Stimulated activated CD4-positive, alpha-beta T cell treated with anti-CD3 and anti-CD28 coated beads, Interleukin-1b, Interleukin-23, amount 100 ng/mL, for 48 hours (primary cell): ENCODE data around the gene UNC93B1.

ENCODE experiments used
- DNase-seq: peaks from one replicate; pipeline ENCODE4 v3.0.0-alpha.2; 2020

The UNC93B1 gene

DNA sequence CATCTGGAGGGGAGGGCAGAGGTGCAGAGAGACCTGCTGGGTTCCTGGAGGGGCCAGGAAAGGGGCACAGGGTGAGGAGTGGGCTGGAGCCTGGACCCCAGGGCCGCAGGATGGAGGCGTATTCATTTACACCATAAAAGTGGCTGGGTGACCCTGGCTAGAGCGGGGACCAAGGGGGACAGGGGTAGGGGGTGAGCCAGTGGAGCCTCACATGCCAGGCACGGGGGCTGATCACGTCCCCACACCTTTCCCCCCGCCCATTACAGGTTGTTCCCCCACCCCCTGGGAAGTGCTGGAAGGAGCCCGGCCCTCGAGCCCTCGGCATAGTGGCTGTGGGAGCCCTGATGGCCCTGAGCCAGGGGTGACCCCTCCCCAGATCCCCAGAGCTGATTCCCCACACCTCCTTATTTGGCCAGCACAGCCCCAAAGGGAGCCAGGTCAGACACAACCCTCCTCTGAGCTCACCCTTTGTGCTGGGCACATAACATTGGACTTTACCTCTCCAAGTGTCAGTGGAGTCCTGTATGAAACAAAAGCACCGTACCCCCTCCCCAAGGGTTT, 35.7 kb upstream of the UNC93B1 start:
- DNase-seq = no peak

DNA sequence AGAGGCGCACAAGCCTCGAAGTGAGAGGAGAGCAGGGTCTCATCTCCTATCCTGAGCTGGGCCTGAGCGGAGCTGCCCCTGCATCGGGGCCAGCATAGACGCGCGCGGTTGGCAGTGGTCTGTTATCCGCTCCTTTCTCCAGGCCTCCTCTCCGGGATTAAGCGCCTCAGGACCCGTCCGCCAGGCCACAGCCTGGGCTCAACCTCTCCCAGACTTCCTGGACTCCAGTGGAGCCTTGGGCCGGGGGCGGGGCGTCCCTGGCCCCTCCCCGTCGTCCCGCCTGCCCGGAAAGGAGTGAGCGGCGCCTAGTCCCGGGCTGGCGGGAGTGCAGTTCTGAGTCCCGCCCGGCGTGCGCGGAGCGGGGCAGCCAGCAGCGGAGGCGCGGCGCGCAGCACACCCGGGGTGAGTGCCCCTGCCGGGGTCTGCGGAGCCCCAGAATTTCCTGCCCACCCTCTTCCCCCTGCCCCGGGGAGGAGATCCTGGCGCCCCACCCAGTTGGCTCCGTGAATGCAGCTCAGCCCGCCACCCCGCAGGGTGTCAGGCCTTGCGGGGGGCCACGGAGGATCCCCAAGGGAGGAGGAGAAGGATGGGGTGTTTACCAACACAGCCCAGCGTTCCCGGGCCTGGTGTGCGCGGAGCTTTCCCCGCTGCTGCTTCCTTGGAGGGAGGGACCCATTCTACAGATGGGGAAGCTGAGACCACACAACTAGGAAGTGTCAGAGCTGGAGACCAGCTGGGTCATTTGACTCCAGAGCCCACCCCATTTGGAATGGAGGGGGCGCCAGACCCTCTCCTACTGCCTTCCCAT, 35.0 kb upstream of the UNC93B1 start, which contains the start of gene TCIRG1:
TCIRG1 (plus strand) TSS at position 308 of the 808 bp plus-strand sequence. CDS start 2,247 bp downstream, outside the sequence.
- peak; percentile 60 for DNase-seq

DNA sequence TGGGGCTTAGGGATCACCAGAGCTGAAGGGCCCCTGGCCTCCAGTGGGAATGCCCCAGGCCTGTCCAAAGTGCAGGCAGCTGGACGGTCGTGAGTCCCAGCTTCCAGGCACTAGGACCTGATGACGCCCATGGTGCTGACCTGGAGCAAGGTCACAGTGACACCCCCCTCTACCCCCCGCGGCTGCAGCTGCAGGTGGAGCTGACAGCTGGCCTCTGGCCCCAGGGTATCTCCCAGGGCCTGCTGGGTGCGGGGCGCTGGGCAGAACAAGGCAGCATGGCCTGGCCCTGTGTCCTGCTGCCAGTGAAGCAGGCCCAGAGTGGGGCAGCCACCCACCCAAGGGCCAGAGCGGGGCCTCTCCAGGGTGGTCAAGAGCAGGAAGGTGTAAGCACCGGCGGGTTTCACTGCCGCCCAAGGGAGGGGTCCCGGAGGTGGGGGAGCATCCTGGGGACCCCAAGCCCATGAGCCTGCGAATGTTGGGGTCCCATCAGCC, 34.4 kb upstream of the UNC93B1 start:
- DNase-seq = no peak

DNA sequence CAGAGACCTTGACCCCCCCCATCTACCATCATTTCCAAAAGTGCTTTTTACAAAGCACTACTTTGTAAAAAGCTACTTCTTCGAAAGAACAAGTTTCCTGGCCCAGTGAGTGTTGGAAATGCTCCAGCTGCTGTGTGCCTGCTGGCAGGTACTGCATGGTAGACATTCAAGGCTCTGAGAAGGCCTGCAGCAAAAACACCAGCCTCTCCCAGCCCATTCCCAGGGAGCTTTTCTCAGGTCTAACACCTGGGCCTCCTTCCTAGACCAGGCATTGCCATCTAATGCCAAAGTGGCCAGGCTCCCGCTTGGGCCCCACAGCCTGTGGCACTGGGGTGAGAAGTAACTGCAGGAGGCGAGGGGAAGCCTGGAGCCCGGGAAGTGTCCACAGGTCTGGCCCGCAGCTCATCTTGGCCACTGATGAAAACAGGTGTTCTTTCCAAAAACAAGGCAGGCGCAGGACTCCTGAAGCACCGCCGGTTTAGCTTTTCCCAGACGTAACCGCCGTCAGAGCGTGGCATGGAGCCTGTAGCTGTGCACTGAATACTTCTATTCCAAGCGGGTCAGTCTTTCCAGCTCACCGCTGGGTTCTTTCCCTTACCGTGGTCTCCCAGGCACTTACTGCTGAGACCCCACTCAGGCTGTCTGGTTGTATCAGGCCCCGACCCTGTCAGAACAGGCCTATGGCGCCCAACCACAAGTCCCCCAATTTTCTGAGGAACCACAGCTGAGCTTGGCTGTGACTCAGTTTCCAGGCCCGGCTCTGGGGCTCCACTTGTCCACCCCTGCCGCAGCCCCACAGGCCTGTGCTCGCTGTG, 33.7 kb upstream of the UNC93B1 start:
- DNase-seq = no peak

DNA sequence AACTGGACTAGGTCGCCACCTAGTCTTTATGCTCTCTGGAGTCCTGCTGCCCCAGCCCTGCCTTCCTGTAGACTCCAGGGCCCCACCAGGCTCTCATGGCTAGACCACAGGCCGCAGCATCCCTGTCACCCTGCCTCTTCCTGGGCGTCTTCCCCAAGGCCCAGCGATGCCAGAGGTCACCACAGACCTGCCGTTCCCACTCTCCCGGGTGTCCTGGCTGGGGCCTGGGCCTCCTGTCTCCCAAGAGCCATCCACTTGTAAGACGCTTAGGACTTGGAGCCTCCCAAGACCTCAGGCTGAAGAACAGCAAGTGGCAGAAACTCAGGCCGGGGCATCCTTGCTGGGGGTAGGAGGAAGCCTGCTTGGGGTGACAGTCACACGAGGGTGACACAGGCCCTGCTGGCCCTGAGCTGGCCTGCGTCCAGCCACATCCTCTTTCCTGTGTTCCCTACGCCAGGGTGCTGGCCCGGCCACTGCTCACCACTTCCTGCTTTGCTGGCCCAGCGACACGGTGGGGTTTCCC, 32.9 kb upstream of the UNC93B1 start:
- no peak for DNase-seq

DNA sequence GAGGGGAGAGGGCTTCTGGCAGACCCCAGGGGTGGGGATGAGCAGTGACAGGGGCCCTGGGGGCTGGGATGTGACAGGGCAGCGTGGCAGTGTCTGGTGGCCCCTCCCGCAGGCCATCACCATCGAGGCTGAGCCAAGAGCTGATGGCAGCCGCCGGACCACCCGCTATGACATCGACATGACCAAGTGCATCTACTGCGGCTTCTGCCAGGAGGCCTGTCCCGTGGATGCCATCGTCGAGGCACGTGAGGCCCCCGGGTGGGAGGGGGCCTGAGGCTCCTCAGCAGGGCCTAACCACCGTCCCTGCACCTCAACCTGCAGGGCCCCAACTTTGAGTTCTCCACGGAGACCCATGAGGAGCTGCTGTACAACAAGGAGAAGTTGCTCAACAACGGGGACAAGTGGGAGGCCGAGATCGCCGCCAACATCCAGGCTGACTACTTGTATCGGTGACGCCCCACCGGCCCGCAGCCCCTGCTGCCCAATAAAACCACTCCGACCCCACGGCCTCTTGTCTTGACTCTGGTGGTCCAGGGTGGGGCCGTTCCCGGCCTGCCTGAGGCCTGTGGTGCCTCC, 32.3 kb upstream of the UNC93B1 start:
- DNase-seq = no peak

DNA sequence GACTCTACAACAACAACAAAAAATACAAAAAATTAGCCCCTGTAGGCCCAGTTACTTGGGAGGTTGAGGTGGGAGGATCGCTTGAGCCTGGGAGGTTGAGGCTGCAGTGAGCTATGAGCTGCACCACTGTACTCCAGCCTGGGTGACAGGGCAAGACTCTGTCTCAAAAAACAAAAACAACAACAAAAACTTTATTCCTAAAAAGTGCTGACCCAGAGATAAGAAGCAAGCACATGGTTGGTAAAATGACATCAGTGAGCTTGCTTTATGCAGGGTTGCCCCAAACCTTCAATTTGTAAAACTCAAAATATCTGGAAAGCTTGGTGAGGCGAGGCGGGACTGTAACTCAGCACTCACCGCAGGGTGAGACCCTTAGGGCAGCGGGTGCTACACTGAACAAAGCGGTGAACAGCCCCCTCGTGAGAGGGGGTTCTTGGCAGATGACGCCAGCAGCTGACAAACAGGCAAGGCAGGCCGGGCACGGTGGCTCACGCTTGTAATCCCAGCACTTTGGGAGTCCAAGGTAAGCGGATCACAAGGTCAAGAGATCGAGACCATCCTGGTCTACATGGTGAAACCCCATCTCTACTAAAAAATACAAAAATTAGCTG, 31.5 kb upstream of the UNC93B1 start:
- DNase-seq = no peak

DNA sequence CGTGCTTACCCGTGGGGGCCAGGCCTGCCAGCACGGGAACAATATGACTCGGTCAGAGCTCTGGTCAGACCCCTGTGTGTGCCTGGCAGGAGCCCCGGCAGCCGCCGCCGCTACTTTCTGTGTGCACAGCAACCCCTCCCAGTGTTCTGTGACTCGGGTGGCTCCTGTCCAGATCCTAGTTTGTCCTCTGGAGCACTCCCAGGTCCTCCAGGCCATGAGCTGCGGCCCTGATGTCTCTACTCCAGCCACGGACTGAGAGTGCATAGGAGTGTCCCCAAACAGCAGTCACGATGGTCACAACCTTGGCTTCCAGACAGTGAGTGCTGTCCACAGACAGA, 29.8 kb upstream of the UNC93B1 start:
- no peak for DNase-seq

DNA sequence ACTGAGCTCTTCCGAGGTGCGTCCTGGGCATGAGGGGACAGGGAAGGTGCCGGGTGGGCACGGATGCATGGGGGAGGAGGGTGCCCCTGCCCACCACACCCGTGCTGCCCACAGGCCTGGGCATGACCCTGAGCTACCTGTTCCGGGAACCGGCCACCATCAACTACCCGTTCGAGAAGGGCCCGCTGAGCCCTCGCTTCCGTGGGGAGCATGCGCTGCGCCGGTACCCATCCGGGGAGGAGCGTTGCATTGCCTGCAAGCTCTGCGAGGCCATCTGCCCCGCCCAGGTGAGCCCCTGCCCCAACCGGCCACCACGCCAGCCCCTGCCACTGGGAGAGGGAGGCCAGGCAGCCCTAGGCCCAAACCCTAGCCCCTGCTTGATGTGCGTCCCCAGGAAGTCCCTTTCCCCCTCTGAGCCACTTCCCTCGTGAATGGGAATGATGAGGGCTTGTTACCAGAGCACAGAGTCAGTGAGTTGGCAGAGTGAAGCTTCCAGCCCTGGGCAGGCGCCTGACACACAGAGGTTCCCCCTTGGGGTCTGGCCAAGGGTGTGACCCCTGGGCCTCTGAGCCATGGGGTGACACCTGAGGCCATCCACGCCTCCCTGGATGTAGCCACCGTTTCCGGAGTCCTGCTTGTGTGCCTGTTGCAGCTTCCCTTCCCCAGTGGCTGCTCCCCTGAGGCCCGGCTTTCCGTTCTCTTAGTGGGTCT, 29.3 kb upstream of the UNC93B1 start:
- DNase-seq = no peak

DNA sequence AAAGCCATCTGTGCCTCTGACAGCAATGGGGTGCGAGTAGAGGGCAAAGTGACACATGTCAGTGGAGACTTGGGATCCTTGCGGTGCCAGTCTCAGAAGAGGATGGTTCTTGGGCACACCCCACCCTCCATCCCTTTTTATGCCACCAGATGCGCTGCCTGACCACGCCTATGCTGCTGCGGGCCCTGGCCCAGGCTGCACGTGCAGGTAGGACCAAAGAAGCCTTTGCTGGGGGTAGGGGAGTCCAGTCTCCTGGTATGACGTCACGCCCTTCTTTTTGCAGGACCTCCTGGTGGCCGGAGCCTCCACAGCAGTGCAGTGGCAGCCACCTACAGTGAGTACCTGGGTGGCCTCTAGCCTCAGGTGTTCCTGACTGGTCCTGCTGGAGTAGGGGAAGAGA, 28.1 kb upstream of the UNC93B1 start:
- no peak for DNase-seq

DNA sequence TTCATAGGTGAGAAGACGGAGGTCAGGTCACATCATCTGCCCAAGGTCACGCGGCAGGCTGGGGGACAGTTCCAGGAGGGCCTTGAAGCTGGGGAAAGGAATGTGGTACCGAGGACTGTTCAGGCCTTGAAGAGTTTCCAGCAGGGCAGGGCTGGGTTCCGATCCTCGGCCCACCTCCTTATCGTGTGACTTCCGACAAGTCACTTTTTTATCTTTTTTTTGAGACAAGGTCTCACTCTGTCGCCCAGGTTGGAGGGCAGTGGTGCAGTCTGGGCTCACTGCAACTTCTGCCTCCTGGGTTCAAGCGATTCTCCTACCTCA, 27.2 kb upstream of the UNC93B1 start:
- no peak for DNase-seq

DNA sequence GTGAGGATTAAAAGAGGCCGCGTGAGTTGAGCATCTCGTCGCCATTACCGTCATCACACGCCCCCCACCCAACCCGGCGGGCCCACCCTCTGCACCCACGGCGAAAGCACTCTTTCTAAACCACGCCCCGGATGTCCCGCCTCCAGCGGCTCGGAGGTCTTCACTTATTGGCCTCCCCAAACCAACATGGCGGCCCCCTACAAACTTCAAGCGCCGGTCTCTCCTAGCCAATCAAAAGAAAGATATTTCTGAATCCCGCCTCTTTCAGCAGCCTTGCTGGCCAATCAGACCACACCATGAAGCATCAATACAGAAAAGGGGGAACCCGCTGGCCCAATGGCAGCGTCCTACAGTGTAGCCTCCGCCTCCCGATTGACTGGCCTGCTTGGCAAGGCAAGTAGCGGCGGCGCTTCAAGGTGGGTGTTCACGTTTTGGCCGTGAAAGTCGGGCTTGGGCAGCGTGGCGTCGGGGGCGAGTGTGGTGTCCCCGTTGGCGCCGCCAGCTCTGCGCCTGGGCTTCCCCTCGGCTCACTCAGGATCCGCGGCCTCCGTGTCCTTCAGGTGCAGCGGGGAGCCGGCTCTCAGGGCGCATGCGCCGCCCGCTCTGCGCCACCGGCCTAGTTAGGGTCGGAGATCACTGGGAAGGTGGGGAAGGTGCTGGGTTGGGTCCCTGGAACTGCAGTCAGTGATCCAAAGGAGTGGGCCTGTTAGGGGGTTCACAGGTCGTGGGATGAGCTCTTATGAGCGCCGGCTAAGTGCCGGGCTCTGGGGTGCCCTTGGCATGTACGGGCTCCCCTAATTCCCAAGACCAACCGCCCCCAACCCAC, 26.6 kb upstream of the UNC93B1 start, which contains the start of gene NDUFS8:
NDUFS8 (plus strand) TSS at position 364 of the 826 bp plus-strand sequence. CDS start 1,471 bp downstream, outside the sequence.
- peak; percentile 95 for DNase-seq

DNA sequence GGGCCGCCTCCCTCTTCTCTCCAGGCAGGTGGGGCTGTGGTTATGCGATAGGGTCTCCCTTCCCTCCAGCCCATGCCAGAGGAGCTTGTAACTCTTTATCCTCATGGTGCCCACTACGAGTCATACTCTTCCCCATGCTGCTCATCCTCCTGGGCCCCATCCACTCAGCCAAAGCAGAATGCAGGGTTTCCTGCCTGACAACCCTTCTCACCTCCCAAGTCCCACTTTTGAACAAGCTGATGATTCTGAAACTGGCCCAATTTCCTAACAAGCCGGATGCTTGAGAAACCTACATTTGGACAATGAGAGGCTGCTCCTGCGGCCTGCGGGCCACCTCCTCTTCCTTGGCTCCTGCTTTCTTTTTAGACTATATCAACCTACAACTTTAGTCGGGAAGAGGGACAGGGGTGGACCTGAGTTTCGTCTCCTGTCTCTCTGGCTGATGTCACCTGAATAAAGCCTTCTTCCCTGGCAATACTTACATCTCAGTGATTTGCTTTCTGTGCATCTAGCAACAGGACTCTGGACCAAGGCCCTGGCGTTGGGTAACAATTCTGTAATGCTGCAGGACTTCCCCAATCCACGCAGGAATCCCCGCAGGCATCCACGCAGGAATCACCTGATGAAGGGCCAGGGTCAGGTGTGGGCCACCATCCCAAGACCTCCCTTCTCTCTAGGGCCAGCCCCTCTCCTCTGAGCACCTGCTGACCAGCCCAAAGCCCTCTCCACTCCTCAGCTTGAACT, 25.1 kb upstream of the UNC93B1 start:
- no peak for DNase-seq

DNA sequence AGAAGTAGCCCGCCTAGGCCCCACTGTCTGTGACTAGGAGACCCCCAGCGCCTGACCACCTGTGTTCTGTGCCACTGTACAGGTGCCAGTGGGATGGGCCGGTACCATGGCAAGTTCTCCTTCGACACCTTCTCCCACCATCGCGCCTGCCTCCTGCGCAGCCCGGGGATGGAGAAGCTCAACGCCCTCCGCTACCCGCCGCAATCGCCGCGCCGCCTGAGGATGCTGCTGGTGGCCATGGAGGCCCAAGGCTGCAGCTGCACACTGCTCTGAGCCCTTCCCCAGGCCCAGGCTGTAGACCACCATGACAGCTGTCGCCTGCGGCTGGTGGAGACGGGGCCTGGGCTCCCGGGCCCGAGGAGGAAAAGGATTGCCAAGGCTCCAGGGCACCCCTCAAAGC, 23.8 kb upstream of the UNC93B1 start:
- no peak for DNase-seq

DNA sequence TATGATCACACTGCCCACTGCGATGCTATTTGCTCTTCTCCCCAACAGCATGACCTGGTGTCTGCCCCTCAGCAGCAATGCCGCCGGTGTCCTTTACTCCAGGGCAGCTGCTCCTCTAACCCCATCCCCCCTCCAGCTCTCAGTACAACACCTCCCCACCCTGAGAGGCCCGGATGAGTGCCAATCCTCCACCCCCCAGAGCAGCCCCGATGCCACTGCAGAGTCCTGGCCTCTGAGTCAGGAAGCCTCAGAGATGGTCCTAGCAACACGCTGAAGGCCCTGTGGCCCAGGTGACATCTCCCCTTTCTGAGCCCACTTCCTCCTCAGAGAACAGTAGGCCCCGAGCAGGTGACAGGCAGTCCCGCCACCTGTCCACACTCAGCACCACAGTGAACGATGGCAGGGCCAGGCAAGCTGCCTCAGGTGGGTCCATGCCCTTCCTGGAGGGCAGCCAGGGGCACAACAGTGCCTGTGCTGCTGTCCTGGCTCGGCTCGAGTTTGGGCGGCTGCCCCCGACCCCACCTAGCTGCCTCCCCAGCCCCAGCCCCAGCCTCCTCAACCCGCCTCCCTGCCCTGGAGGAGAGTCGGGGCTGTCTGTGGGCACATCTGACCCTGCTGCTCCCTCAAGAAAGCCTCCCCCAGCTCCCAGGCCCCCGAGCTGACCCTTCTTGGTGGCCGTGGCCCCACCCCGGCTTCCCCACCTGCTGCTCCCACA, 22.7 kb upstream of the UNC93B1 start:
- DNase-seq = no peak

DNA sequence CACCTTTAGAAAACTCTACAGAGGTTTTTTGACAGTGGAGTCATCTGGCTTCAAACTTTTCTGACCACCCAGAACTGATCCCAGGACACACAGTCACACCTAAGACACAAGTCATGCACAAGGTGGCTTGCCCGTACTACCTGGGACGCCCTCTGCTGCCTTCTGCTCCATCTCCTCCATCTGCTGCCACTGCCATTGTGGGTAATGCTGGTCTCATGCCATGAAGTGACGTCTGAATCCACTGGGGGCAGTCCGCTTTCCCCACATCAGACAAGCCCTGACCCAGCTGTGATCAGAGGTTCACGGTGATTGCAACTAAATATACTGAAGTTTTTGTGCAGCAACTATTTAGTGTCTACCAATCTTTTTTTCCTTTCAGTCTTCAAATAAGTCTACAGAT, 21.1 kb upstream of the UNC93B1 start:
- no peak for DNase-seq

DNA sequence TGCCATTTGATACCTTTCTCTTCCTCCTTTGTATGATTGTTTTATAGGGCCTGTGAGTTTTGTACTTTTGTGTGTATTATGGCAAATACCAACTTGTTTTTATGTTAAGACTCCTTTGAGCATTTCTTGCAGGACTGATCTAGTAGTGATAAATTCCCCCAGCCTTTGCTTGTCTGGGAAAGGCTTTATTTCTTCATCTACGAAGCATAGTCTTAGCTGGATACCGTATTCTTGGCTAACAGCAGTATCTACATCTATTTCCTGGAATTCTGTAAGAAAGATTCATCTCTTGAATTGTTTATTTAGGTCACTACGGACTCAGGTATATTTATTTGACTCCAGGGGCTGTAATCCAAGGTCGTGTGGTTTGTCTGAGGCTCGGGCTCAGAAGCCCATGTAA, 20.6 kb upstream of the UNC93B1 start:
- no peak for DNase-seq

DNA sequence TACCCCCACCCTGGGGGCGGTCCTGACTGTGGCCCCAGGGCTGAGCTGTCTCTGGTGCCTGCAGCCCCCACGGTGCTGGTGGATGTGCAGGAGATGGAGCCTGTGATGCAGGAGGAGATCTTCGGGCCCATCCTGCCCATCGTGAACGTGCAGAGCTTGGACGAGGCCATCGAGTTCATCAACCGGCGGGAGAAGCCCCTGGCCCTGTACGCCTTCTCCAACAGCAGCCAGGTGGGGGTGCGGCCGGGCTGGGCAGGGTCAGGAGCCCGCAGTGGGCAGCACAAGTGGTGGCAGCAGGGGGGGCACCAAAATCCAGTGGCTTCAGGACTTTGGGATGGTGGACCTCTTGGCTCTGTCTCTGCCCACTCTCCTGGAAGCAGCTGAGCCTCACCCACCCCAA, 18.6 kb upstream of the UNC93B1 start:
- no peak for DNase-seq

DNA sequence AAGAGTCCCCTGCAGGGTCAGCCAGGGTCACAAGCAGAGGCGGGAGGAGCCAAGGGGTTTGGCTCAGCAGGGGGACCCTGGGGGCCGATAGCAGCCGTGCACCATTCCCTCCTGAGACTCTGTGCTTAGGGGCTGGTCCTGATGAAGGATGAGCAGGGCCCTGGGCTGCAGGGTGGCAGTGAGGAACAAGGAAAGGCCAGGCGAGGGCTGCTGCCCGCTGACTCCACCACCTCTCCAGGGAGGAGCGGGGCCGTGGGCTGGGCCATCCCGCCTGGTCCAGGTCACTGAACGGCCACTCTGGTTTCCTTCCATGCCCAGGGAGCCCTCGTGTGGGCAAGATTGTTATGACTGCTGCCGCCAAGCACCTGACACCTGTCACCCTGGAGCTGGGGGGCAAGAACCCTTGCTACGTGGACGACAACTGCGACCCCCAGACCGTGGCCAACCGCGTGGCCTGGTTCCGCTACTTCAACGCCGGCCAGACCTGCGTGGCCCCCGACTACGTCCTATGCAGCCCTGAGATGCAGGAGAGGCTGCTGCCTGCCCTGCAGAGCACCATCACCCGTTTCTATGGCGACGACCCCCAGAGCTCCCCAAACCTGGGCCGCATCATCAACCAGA, 17.4 kb upstream of the UNC93B1 start:
- DNase-seq = no peak
